Measurements from ENCODE around the gene PAK1.

DNA sequence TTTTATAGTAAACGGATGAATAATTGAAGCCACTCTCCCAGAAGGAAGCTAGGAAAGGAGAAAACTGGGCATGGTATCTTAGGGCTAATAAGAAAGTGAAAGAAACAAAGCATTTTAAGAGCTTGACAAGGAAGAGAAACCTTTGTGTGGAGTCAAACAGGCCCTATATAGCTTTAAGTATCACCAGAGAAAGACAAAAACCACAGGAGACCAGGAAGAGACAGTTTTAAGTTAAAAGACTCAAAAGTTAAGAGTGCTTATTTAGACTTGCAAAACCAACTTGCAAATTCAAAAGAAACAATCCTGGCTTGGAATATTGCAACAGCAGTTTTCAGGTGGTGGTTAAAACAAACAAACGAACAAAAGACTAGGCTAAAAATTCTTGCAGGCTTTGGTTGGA, 3.4 kb downstream of the PAK1 start:
- TF ChIP-seq, protein P1, sequence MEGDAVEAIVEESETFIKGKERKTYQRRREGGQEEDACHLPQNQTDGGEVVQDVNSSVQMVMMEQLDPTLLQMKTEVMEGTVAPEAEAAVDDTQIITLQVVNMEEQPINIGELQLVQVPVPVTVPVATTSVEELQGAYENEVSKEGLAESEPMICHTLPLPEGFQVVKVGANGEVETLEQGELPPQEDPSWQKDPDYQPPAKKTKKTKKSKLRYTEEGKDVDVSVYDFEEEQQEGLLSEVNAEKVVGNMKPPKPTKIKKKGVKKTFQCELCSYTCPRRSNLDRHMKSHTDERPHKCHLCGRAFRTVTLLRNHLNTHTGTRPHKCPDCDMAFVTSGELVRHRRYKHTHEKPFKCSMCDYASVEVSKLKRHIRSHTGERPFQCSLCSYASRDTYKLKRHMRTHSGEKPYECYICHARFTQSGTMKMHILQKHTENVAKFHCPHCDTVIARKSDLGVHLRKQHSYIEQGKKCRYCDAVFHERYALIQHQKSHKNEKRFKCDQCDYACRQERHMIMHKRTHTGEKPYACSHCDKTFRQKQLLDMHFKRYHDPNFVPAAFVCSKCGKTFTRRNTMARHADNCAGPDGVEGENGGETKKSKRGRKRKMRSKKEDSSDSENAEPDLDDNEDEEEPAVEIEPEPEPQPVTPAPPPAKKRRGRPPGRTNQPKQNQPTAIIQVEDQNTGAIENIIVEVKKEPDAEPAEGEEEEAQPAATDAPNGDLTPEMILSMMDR (IDR thresholded peaks at IDR 0.05) = no peak
- no peak for TF ChIP-seq POLR2AphosphoS5 (IDR thresholded peaks at IDR 0.05)
- TF ChIP-seq POLR2A (IDR thresholded peaks at IDR 0.05) = no peak
- no peak for TF ChIP-seq EP300 (IDR thresholded peaks at IDR 0.05)
